GM20431 (cell line): ENCODE measurements around the gene RHBDL1.

Experiments used
- in situ Hi-C: fragments of 300-500 bp; cut with MseI, MboI; formaldehyde crosslinking; loops from one replicate; pipeline ENCODE4 v1.15.0; 2020; ENCODE audit warnings: low sequenced_read_pairs; ENCODE audit not compliant: unreplicated experiment

Gene RHBDL1

DNA sequence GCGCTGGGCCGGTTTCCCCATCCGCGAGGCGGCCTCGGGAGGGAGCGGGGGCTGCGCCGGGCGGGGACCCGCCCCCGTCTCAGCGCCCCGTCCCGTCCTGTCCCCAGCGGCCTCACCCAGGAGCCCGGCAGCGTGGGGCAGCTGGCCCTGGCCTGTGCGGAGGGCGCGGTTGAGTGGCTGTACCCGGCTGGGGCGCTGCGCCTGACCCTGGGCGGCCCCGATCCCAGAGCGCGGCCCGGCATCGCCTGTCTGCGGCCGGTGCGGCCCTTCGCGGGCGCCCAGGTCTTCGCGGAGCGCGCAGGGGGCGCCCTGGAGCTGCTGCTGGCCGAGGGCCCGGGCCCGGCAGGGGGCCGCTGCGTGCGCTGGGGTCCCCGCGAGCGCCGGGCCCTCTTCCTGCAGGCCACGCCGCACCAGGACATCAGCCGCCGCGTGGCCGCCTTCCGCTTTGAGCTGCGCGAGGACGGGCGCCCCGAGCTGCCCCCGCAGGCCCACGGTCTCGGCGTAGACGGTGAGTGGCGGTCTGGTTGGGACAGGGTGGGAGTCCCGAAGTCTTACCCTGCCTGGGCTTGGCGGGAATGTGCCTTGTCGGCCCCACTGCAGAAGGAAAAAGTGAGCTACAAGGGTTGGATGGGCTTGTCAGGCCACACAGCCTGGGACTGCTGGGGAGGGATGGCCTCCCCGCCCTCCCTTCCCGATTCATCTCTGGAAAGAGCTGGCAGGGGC is 40.2 kb downstream of the RHBDL1 start:
- in situ Hi-C loops: loop anchor here (10.0 kb wide), 1 partner anchor 69 kb away; the partner anchor contains the start of genes CHTF18 and RPUSD1

DNA sequence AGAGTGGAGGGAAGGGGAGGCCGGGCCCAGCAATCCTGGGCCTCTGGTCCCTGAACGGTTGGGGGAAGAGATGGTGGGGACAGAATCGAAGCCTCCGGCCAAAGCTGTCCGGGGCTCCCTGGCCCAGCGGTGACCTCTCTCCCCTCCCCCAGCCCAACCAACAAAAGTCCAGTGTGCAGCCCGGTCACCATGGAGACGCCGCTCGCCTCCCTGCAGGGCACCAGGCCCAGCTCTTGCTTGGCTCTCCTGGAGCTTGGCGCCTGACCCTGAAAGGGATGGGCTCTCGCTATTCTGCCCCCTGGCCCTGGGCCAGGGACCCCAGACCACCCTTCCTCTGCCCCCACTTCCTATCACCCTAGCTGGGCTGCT is 40.7 kb downstream of the RHBDL1 start:
- in situ Hi-C loops: loop anchor here (10.0 kb wide), 1 partner anchor 69 kb away; the partner anchor contains the start of genes CHTF18 and RPUSD1

DNA sequence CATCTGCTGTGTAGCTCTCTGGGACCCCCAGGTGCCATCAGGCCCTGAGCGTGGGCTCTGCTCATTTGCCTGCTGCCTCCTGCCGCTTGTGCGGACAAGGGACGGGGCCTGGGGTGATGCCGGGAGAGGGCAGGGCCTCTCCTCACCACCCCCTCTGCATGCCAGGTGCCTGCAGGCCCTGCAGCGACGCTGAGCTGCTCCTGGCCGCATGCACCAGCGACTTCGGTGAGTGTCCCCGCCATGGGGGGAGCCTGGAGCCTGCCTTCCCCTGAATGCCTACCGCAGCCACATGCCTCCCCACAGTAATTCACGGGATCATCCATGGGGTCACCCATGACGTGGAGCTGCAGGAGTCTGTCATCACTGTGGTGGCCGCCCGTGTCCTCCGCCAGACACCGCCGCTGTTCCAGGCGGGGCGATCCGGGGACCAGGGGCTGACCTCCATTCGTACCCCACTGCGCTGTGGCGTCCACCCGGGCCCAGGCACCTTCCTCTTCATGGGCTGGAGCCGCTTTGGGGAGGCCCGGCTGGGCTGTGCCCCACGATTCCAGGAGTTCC is 41.4 kb downstream of the RHBDL1 start:
- in situ Hi-C loops: loop anchor here (10.0 kb wide), 1 partner anchor 68 kb away; the partner anchor contains the start of genes CHTF18 and RPUSD1

DNA sequence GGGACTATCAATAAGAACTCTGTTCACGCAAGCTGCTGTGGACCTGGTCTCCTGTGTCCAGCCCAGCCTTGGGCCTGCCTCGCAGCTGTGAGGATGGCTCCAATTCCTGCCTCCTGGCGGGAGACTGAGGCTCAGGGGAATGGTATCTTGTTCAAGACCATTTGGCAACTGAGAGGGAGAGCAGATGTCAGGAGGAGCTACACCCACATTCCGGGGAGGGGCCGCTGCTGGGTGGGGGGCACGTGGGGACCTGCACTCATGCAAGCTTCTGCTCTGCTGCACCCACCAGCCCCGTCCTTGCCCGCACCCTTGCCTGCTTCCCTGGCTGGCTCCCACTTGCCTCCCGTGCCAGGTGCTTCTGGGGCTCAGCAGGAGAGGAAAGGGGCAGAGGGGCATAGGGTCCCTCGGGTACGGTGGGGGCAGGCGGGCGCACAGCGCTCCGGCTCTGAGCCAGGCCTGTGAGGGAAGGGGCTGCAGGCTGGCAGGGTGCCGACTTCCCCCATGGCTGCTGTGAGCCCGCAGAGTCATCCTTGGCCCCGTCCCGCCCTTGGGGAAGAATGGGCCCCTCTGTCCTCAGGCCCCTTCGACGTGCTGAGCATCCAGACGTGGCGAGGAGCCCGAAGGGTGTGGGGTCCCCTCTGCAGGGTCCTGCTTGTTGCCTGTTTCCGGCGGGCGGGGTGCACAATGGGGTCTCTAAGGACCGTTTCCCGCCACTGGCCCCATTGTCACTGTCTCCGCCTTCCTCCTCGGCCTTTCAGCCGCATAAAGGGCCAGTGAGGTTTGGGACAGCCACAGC is 42.2 kb downstream of the RHBDL1 start:
- in situ Hi-C loops: loop anchor here (10.0 kb wide), 1 partner anchor 67 kb away; the partner anchor contains the start of genes CHTF18 and RPUSD1

DNA sequence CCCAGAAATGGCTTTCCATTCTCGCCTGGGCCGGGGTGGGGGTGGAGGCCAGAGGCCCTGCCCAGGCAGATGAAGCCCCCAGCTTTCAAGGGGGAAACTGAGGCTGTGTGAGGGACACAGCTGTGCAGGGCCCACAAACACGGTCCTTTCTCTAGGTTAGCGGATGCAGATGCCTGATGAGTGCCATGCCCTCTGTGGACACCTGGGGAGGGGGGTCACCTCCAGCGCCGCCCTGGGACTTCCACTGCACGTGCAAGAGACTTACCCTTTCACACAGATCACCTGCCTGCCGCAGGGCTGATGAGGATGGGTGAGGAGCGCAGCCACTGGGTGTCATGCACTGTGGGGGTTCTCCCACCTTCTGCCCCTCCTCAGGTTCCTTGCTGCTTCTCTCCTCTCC is 42.9 kb downstream of the RHBDL1 start:
- in situ Hi-C loops: loop anchor here (10.0 kb wide), 1 partner anchor 66 kb away; the partner anchor contains the start of genes CHTF18 and RPUSD1

DNA sequence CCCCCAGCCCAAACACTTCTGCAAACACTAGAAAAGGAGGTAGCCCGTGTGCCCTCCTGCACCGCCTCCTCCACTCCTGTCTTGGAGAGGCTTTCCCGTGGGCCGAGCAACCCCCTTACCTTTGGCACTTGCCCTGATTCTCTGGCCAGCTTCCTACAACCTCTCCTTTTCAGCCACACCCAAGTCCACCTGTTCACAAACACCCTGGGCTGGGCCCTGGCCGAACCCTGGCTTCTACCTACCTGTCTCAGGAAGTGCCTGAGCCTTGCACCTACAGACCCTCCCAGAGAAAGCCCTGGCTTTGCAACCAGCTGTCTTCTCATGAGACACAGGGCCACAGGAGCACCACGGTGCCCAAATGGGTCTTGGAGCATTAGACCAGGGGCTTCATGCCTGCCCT is 43.5 kb downstream of the RHBDL1 start:
- in situ Hi-C loops: loop anchor here (10.0 kb wide), 1 partner anchor 66 kb away; the partner anchor contains the start of genes CHTF18 and RPUSD1

DNA sequence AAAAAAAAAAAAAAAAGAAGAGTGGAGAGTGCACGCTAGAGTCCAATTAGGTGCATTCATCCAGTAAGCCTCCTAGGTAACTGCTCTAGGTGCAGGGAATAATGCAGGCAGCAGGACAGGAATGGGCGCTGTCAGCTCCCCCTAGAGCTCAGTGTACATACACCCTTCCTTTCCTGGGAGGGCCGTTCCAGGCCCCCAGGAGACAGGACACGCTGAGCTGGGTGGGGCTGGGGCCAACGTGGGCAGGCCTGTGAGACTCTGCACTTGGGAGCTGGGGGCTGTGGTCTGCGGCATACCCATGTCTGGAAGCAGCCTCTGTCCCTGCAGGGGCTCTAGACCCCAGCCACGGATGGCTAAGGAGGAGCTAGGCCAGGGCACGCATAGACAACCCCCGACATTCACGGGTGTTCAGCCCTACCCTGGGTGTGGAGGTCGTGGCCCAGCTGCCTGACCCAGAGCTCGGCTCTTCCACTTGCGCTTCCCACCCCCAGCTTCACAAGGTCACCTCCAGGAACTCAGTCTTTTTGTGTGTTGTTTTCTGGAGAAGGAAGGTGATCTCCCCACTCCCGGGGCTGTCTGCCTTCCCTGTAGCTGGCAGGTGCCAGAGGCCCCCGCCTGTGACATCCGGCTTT is 44.5 kb downstream of the RHBDL1 start:
- in situ Hi-C loops: loop anchor here (10.0 kb wide), 1 partner anchor 65 kb away; the partner anchor contains the start of genes CHTF18 and RPUSD1

DNA sequence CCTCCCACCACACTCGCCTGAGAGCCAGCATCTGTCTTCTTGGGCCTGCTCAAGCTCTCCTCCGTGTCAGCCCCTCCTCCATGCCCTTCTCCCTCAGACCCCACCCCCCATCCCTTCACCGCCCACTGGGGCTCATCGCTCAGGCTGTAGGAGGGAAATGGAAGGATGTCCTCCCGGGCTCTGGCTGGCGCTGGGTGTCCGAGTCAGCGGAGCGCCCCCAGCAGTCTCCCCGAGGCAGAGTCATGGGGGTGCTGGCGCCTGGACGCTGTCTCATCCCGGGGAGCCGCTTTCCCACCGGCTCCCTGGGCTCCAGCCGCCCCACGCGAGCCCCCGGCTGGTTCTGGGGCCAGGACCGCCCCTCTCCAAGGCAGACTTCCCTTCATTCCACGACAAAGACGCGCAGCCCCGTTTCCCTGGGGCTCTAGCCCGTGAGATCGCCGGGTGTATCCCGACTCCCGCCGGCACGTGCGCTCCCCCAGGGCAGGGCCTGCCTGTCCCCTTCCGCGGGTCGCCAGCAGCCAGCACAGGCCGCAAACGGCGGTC is 45.0 kb downstream of the RHBDL1 start:
- in situ Hi-C loops: no loop called here

DNA sequence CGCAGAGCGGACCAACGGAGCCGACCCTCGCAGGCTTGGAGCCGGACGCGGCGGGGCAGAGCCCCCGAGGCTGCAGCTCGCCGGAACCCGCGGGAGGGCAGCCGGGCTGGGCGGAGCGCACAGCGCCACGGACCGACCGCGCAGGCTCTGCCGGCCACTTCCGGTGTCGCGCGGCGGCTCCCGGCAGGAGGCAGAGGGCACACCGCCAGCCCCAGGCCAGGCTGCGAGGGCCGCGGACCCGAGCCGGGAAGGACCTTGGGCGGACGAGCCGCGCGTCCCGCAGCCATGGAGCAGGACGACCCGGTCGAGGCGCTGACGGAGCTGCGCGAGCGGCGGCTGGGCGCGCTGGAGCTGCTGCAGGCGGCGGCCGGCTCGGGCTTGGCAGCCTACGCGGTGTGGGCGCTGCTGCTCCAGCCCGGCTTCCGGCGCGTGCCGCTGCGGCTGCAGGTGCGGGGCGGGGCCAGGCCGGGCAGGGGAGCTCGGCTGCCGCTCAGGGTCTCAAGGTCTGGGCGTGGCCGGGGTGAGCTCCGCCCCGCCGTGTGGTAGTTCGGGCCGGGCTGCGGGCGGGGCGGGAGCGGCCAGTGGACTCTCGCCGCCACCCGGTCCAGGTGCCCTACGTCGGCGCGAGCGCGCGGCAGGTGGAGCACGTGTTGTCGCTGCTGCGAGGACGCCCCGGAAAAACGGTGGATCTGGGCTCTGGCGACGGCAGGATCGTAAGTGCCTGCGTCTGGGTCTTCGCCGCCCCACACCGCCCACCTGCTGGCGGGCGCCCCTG is 45.7 kb downstream of the RHBDL1 start, which contains the start of gene ANTKMT:
TSS of gene ANTKMT (plus strand) at position 157 of the 775 bp plus-strand sequence. CDS start at position 286, 129 bp downstream.
- in situ Hi-C loops: no loop called here

DNA sequence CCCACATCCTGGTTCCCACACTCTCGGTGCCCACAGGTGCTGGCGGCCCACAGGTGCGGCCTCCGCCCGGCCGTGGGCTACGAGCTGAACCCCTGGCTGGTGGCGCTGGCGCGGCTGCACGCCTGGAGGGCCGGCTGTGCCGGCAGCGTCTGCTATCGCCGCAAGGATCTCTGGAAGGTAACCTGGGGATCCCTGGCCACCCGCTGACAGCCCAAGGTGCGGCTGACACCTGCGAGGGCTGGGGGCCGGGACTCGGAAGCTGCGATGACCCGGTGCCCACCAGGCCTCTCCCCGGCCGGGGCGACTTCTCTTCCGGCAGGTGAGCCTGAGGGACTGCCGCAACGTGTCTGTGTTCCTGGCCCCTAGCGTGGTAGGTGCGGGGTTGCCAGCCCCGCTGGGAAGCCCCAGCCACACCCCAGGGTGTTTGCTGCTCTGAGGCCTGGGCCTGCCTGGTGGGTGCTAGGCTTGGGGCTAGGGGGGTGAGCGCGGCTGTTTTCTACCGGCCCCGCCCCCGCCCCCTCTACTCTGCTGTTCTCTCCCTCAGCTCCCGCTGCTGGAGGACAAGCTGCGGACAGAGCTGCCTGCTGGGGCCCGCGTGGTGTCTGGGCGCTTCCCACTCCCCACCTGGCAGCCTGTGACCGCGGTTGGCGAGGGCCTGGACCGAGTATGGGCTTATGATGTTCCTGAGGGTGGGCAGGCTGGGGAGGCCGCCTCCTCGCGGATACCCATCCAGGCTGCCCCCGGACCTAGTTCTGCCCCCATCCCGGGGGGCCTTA is 46.5 kb downstream of the RHBDL1 start:
- in situ Hi-C loops: no loop called here

DNA sequence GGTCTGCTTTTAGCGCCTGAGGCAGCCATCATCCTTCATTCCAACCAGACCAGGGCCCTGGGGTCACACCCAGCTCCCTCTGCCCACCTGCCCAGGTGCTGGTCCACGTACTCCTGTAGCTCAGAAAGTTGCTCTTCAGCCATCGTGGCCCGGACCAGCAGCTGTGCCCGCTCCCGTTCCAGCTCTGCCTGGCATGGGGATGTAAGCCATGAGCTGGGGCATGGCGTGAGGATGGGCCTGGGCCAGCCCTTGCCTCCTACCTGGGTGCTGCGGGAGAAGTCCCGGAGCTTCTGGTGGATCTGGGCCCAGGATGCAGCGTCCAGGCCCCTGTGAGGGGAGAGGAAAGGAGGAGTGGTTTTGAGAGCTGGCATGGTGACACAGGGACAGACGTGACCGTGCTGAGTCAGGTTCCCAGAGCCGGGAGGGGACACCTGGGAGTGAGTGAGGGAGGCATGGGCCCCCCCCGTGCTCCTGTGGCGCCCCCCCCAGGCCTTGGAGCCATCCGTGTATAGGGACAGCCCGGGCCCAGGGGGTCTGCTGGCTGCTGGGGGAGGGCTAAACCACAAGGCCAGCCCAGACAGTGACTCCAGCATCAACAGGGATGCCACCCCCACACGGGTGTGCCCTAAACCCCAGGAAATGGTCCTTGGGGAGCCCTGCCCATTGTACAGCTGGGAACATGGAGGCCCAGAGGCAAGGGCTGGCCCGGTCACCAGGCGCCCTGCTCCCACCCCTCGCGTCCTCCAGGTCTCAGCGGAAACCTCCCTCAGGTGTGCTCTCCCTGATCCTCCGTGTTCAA is 47.6 kb downstream of the RHBDL1 start:
- in situ Hi-C loops: no loop called here

DNA sequence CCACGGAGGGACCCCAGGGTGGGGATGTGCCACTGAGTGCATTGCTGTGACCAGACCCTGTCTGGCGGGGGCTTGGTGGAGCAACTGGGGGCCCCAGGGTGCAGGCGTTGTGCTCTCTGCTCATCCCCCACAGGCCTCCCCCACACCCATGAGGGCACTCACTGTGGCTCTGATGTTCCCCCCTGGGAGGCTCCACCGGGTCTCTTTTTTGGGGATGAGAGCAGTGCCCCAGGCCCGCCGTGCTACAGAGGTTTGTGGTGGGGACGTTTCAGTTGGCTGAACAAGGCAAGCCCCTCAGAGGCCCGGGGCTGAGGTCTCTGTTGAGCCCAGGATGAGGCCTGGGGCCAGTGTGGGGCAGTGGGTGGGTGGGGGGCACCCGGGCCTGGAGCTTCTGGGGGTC is 48.2 kb downstream of the RHBDL1 start:
- in situ Hi-C loops: no loop called here

DNA sequence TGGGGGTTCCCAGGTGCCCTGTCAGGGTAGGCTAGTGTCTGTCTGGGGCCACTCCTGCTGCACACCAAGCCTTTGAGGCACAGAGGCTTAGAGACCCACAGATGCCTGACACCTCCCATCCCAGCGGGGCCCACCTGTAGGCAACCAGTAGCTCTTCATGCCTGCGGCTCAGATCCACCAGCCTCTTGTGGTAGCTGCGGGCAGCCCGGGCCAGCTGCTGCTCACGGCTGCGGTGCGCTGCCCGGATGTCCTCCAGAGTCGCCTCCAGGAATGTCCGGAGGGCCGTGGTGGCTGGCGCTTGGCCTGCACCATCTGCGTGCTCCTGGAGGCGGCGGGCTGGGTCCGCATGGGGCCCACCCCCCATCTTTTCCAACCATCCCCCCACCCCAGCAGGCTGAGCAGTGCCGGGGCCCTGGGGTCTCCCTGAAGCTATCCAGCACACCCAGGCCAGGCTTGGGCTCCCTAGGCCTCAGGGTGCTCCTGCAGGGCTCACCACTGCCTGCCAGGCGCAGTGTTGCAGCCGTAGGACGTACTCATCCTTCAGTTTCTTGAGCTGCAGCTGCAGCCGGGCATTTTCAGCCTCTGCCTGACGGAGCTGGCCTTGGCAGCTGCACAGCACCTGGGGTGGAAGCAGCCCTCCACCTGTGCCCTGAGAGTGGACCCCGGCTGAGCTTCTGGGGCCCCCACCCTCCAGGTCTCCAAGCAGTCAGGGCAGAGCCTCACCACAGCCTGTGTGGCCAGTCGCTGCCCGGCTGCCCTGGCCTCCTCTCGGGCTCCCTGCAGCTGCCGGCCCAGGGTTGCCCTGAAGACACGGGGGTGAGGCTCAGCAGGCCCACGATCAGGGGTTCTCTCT is 48.9 kb downstream of the RHBDL1 start:
- in situ Hi-C loops: no loop called here

DNA sequence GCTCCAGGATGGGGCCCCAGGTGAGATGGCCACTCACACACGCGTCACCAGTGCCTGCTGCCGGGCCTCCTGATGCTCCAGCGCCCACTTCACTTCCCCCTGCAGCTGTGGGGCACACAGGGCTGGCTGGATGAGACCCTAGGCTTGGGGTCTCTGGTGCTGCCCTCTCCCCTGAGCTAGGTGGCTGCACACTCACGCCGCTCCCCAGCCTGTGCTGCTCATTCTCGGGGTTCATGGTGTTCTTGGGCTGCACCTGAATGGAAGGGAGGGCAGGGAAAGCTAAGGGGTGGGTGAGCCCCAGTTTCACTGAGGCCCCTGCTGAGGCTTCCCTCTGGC is 49.5 kb downstream of the RHBDL1 start:
- in situ Hi-C loops: no loop called here

DNA sequence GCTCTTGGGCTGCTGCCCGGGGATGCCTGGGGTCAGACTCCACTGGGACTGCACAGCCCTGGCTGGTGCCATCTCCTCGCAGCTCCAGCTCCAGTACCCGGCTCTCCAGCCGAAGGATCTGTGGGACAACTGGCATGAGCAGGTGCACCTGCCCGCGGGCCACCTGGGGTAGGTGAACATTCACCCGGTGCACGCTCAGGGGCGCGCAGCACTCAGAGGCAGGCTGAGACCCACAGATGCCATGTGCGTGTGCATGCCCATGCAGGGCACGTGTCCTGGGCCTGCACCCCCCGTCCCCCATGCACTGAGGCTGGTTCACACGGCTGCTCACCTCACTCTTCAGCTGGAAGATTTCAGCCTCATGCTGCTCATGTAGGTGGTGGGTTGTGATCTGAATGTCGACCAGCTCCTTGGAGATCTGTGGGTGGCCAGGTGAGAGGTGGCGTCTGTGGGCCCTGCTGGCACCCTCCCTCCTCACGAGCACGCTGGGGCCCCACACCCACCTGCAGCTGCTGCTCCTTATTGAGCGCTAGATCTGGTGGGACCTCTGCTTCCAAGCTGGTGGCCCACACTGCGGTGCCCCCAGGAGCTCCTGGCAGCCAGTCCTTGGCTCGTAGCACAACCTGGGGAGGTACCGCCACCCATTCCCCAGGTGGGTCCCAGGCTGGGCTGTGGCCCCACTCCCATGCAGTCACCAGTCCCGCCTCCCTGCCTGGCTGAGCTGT is 50.2 kb downstream of the RHBDL1 start:
- in situ Hi-C loops: no loop called here

DNA sequence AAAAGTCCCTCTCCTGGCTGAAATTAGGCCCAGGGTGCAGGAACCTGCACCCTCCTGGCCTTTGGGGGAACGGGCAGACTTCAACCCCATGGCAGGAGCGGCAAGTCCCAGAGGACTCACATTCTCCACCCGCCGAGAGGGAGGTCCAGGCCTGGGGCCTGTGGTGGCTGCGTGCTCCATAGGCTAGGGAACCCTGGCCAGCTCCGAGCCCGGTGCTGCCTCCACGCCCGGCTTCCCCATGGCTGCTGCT is 50.6 kb downstream of the RHBDL1 start:
- in situ Hi-C loops: no loop called here
